HK-2 (cell line): ENCODE measurements around the gene CDH1.
"Not testable (repeated sequence)": the region's sequence is repeated elsewhere in the genome, so short reads cannot be mapped to it uniquely, and the experiment has no call there.

Experiments
- DNase-seq: peaks from one replicate; pipeline ENCODE4 v3.0.0-alpha.2; 2018; ENCODE audit not compliant: unreplicated experiment

Gene CDH1

GRCh38 chr16:68762996-68763756, 26.1 kb downstream of the CDH1 start:
- DNase-seq = no peak

GRCh38 chr16:68764862-68765261, 27.8 kb downstream of the CDH1 start:
- no peak for DNase-seq

DNA sequence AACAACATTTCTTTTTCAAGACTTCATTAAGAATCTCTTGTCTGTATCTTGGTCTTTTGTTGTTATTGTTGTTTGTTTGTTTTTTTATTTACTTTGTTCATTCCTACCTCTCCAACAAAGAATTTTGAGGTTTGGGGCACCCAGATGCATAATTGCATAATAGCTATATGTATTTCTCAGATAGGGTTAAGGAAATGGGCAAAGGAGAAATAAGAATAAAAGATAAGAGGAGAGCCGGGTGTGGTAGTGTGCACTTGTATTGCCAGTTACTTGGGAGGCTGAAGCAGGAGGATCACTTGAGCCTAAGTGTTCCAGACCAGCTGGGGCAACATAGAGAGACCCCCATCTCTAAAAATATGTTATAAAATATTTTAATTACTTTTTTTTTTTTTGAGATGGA, 30.5 kb downstream of the CDH1 start:
- no peak for DNase-seq

DNA sequence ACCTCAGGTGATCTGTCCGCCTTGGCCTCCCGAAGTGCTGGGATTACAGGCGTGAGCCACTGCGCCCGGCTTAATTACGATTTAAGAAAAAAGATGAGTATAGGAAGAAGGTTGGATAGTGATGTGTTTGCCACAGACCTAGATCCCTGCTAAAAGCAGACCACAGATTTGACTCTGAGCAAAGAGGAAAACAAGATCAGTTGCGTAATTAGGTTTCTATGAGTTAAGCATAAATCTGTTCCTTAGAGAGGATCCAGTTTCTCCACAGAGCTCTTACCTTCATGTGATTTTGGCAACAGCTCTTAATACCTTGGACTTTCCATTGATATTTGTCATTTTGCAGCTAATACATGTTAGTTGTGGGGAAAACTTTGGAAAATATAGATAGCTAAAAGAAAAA, 31.1 kb downstream of the CDH1 start:
- DNase-seq = no peak

DNA sequence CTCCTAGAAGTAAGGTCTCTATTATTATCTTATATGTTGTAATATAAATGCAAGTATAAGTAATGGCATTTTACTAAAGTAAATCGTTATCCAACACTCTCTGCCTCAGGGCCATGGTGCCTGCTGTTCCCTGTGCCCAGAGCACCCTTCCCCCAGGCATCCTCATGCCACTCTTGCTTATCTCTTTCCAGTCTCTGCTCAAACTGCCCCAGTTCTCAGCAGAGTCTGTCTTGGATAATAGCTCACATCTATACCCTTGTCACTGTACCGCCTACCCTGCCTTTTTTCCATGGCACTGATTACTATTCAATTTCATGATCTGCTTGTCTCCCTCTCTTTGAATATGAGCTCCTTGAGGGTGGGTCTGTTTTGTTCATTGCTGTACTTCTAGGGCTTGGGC, 31.7 kb downstream of the CDH1 start:
- DNase-seq = no peak

DNA sequence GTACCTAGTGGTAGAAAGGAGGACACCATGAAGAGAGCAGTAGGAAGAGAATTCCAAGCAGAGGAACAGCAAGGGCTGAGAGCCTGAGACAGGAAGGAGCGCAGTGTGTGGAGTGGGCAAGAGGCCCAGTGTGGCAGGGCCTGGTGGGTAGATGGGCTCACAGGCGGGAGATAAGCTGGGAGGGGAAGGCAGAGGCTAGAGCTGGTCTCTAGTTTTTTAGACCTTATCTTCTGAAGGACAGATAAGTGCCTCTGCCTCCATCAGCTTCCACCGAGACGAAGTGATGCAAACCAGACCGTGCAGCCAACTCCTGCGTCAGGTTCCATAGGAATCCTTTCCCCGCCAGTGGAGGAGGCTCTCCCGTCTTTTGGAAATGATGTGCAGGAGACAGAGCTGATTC, 33.6 kb downstream of the CDH1 start:
- DNase-seq = no peak

GRCh38 chr16:68772030-68772681, 35.1 kb downstream of the CDH1 start:
- no peak for DNase-seq

GRCh38 chr16:68772871-68773270, 35.8 kb downstream of the CDH1 start:
- DNase-seq = no peak

DNA sequence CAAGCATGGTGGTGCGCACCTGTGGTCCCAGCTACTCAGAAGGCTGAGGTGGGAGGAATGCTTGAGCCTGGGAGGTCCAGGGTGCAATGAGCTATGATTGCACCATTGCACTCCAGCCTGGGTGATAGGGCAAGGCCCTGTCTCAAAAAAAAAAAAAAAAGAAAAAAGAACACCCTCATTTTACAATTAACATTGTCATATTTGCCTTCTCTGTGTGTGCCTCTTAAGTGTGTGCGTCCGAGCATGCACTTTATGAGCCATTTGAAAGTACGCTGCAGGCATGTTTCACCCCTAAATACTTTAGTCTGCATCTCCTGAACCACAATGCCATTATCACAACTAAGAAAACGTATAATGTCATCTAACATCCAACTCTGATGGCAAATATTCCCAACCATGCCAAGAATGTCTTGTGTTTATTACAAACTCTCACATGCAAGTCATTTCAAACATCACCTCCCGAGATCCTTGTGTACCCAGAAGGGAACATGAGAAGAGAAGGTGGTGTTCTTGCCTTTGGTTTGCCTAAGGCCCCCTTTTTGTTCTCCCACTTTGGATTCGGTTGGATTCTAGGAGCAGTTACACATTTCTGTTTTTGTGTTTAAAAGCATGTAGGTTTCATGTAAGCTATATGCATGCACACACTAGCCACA, 38.0 kb downstream of the CDH1 start:
- no peak for DNase-seq

GRCh38 chr16:68776821-68777485, 39.9 kb downstream of the CDH1 start:
- no peak for DNase-seq

- no peak for DNase-seq
Measured at GRCh38 chr16:68778551-68779231, 41.6 kb downstream of the CDH1 start.

DNA sequence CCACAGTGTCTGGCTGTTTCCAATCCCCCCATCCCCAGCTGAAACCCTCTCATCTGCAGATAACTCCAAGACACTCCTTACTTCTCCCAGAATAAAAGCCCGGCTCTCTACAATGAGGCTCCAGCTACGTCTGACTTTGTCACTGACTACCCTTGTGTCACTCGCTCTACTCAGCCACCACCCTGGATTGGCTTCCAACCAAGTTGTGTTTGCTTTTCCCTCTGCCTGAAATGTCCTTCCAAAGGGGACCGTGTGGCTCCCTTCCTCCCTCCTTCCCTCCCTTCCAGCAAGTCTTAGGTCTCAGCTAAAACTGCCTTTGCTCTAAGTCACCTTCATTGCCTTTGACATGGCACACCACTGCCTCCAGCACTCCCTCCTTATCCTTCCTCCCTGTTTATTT, 42.8 kb downstream of the CDH1 start:
- DNase-seq = no peak

GRCh38 chr16:68781784-68782183, 44.7 kb downstream of the CDH1 start:
- DNase-seq = no peak

DNA sequence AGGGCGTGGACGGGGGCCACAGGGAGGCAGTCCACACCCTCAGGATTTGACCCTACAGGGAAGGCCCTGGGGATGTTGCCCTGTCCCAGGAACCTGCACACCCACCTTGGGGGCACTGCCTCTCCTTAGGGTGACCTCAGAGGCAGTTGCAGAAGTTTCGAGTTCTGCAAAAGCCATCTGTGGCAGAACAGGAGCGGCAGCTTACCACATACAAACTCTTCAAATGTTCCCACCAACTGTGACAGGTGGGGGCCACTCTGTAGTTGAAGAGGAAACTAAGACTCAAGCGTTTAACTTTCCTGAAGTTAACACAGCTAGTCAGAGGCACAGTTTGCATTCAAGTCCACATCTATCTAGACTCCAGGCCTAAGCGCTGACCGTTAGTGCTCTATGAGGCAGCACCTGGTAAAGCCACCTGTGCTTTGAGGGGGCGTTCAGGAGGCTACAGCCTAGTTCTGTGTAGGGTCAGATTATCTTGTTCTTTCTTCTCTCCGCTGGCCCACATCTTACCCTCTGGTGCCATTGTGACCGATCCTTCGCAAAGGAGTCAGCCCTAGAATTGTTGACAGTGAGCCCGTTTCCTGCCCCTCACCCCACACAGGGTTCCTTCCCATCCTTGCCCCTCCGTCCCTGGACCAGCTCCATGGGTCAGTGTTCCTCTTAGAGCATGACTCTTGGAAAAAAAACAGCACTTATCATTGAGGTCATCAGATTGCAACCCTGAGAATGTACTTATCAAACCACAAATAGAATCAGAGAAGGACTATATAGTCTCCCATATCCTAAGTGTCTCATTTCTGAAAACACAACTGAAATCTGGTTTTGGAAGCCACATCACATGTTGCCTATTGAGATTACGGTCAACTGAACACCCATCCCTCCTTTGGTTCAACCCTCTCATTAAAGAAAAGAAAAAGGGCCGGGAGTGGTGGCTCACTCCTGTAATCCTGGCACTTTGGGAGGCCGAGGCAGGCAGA, 45.4 kb downstream of the CDH1 start:
- no peak for DNase-seq

DNA sequence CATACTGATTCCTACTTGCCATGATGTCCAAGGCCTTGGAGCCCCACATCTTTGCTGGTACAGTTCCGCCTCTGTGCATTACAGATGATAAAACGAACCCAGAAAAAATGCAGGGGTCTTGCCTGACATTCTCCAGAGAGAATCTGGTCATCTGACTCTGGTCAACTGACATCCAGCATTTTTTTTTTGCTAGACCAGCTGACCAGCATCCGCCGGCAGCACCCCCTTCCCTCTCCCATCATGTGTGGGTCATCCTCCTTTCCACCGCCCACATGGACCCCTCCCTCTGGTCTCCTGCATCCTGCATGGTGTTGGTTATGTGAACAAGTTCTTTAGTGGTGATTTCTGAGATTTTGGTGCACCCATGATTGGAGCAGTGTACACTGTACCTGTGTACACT, 47.1 kb downstream of the CDH1 start:
- no peak for DNase-seq

GRCh38 chr16:68784721-68785120, 47.6 kb downstream of the CDH1 start:
- no peak for DNase-seq

DNA sequence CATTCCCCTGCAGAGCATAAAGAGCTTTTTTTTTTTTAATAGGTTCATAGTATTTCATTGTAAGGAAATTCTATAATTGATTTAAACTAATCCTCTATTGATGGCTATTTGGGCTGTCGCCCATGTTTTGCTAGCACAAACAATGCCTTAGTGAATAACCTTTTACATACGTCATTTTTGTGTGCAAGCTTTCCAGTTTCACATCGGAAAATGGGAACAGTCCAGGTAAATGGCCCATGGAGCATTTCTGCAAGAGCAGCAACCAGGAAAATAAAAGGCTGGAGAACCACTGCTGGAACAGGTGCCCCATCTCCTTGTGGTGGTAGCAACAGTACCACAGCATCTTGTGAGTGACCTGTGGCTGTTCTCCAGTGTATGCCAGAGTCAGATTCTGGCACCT, 48.6 kb downstream of the CDH1 start:
- no peak for DNase-seq

DNA sequence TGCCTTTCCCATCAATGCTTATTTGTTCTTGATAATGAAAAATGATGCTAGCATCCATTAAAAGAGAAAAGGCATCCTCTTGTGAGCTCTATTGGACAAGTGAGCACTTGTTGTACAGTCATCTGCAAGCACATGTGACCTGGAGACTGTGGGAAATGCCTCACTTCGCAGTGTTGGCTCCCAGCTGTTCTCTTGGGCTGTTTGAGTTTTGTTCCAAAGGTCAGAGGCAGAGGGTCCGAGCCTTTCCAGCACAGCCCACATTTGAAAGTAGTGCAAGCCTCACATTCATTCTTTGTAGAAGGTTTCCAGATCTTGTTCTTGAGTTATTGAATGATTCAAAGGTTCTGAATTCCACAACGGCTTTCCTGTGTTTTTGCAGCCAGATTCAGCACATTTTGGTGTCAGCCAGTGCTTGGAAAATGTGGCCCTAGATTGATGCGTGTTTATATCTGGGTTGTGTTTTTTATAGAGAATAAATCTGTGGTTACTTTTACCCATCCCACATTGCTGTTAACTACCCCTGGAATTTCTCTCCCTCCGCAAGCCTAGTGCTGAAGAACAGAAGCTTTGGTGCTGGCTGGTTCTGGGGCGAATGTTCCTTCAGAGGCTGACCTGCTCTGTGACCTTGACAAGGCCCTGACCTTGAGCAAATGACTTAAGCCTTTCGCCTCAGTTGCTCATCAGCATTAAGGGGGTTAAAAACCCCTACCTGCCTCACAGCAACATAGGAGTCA, 49.8 kb downstream of the CDH1 start:
- DNase-seq = no peak

DNA sequence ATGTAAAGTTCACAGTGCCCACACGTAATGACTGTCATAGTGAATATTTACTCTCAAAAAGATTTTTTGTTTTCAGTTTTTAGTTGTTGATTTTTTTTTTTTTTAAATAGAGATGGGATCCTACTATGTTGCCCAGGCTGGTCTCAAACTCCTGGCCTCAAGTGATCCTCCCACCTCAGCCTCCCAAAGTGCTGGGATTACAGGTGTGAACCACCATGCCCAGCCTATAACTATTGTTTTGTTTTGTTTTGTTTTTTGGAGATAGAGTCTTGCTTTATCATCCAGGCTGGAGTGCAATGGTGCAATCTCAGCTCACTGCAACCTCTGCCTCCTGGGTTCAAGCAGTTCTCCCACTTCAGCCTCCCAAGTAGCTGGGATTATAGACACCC, 50.3 kb downstream of the CDH1 start:
- not testable (repeated sequence) for DNase-seq

DNA sequence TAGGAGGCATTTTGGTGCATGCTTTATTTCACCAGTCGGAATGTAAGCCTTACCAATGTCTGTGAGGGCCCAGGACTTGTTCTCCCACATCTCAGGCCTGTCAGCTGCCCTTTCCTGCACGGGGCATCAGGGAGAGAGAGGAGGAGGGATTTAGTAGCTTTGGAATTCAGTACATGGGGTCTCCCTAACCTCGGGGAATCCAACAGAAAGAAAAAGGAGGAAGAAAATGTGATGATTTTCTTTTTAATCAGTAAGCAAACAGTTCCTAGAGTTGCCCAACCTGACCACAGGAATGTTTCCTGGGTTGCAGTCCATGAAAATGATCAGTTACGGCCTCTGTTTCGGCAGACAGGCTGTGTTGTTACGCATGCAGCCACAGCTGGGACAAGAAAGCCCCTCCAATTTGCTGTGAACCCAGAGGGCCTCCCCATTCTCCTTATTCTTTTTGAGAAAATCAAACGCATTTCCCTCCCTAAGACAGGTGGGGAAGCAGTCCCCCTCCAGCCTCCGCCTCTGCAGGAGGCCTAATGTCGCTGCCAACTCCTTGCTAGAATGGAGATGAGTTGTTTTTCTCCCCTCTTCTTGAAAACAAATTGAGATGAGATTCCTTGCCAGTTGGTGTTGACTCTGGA, 53.2 kb downstream of the CDH1 start:
- DNase-seq = peak; percentile 55
